Myocyte (in vitro differentiated cells): ENCODE results near the gene PRSS50. TPM values are rescaled to one million over a fixed set of nuclear protein-coding genes. Genes with fewer than 3 reads are reported as not detected.

Experiments
- DNase-seq: peaks from one replicate; pipeline ENCODE4 v3.0.0-alpha.2; 2012; ENCODE audit warnings: low read depth
- total RNA-seq: library from RNA; depleted of rRNA; stranded (reverse); fragments of >200 nt; gene quantifications from 2 replicates; pipeline ENCODE4 v1.2.3, GENCODE V29; 2014

Gene PRSS50
- total RNA-seq, 1 donor from 2014 or later = 0.45 TPM

DNA sequence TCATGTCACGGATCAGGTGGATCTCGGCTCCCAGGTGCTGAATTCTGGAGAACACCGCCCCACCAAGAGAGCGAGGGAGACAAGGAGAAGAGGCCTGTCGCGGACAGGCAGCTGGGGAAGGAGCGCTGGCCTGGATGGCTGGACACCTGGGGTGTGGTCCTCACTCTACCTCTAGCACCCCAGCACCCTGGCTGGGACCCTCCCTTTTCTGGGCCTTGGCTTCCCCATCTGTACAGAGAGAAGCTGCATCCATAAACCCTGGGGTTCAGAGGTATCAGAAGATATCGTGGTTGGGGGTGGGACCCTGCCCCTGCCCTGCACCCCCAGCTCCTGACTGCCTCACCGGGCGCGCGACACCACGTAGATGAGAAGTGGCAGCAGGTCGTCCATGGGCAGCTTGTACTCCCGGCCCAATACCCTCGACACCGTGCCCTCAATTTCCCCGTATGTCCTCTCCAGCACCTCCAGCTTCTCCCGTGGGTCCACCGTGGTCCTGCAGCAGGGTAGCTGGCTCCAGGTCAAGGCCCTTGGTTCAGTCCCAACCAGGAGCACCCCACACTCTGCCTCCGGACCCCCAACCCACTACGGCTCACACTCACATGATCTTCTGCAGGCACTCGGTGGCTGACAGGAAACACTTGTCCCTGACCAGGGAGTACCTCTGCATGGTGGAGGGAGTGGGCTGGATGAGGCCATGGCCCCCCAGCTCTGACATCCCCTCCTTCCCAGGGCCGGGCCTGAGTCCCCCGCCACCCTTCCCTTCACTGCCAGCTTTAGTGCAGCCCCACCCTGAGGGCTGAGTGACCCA lies 45.9 kb downstream of the PRSS50 start:
- no peak for DNase-seq

DNA sequence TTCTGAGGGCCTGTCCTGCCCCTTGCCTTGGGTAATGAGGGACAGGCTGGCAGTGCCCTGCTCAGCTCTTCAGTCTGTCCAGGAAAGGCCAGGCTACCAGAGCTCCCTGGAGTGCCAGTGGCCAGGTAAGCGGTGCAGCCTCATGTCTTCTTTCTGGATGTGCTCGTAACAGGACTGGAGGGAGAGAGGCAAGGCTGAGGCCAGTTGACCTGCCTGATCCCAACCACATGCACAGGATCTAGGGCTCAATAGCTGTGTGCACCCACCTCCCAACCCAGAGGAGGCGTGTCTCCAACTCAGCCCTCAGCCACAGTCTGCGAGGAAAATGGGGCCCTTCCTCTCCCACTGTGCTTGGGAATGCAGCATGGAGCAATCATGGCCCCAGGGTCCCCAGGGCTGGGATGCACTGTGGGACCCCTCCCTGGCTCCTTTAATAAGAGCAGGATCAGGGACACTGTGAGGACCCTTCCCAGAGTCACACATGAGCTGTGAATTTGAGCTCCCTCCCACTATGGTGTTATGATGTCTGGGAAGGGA lies 46.7 kb downstream of the PRSS50 start:
- no peak for DNase-seq

- DNase-seq = no peak
Measured at GRCh38 chr3:46670000-46670890, 47.4 kb downstream of the PRSS50 start.

DNA sequence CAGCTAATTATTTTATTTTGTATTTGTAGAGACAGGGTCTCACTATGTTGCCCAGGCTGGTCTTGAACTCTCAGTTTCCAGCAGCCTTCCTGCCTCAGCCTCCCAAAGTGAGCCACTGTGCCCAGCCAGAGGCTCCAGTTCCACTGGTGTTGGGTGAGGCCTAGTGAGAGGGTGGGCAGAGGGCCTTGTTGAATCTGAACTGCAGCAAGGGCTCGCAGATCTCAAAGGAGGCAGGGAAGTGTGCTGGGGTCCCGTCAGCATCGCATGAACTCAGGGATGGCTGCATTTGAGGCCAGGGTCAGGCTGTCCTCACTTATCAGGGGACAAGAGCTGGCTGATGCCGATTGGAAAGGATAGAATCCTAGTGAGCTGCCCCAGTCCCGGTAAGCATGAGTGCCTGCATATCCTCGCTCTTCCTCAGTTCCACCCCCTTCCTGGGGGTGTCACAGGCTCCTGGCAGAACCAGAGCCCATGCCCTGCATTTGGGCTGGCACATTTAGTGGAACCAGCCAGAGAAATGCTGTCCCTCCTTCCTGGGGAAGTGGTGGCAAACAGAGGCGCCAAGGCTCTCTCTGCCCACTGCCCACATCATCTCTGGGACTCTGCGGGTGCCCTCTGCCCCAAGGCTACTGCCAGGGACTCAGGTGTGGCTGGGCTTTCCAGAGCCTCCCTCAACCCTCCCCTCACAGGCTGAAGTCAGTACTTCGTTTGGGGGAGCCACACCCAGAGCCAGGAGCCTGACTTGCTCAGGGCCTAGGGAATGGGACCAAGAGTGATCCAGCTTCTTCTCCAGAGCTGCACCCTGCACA lies 48.3 kb downstream of the PRSS50 start:
- DNase-seq = no peak

DNA sequence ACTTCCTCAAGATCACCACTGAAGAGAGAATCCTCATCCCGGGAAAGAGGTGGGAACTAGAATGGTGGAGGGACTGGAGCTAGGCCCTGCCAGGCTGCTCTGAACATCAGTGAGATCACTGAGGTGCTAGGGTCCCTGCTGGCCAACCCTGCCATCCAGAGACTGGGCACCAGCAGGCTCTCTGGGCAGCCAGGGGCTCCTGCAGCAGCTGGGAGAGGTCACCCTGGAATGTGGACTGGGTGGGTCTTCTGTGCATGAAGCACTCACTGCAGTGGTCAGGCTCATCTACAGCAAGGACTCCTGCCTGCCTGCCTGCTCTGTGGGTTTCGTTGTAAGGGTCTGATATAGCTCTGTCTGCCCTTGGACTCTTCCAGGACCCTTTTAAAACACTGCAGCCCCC lies 49.1 kb downstream of the PRSS50 start:
- peak; percentile 69 for DNase-seq

GRCh38 chr3:46668116-46668515 lies 49.6 kb downstream of the PRSS50 start:
- DNase-seq = no peak

GRCh38 chr3:46667657-46668056 lies 50.0 kb downstream of the PRSS50 start:
- no peak for DNase-seq

GRCh38 chr3:46667061-46667621 lies 50.5 kb downstream of the PRSS50 start:
- DNase-seq = peak; percentile 78

DNA sequence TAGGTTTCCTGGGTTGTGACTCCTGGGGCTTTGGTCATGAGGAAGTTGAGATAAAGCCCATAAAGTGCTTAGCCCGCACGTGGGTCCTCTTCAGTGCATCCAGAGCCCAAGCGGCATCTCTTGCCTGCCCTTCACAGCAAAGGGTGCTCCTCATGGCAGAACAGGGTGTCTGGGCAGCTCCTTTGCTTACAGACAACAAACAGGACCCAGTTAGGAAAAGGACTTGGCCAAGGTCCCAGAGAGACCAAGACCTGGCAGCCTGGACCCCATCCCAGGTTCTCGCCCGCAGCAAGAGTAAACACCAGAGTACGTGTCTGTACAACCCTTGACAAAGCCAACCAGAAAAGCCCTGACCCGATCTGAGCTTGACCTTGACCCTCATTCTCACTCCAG lies 51.2 kb downstream of the PRSS50 start:
- DNase-seq = no peak

- no peak for DNase-seq
Measured at GRCh38 chr3:46665763-46666452, 51.8 kb downstream of the PRSS50 start.

DNA sequence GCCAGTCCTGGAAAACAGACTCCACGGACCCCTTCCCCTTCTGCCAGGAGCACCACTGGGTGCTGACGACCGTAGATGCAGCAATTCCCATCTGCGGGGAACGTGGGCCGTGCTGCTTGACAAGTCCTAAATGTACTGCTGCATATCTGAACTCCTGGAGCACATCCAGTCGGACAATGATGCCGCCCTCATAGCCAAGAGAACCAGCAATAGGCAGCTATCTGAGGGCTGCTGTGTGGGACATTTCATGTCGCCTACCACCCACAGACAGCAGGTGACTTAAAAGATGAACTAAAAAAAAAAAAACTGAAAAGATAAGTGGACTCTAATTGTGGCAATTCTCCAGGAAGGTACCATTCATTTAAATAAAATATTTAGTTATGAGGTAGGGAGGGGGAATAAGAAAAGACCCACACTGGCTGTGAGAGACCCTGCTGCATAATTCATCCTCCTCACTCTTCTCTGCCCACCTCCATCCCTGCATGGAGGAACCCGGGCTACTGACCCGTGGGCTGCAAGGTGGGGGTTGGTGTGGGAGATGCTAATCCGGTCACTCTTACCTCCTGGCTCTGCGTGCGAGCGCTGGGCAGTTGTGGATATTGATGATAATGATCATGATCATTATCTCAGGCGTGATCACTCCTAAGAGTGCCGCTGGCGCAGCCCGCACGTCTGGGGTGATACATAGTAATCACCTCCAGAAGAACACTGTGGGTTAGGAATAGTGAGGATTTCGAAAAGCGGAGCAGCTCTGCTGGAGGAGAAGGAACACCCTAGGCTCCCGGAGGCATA lies 52.5 kb downstream of the PRSS50 start:
- DNase-seq = no peak

GRCh38 chr3:46664188-46664970 lies 53.3 kb downstream of the PRSS50 start:
- no peak for DNase-seq

- DNase-seq = peak; percentile 57
Measured at GRCh38 chr3:46663591-46664135, 54.0 kb downstream of the PRSS50 start.

DNA sequence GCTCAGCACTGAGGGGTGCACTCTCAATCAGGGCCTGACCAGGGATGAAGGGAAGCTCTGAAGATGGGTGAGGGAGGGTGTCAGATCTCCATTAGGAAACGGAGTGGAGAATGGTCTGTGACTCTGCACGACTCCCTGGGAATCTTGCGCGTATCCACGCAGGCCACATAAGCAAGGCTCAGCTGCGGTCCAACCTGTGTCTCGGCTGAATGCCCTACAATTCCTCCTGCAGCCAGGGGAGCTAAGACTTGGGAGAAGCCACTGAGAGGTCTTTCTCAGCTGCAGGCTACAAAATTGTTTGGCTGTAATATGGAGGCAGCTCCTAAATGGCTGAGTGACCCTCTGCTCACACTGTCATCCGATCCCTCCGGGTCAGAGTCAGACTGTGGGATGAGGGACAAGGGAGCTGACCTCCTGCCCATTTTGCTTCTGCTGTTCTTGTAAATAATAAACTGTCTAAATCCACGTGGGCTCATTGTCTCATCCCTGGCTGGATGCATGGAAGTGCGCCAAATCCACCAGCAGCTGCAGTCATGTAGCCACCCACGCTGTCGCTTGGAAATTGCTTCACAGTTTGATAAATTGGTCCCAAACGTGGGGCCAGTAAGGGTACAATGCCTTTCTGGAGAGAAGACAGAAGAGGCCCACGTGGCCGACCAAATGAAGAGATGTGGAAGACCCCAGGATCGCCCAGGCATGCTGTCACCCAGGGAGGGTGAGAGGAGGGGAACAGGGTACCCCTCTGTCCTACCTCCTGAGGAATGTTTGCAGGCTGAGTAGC lies 54.7 kb downstream of the PRSS50 start:
- peak; percentile 93 for DNase-seq
